GM19438 (cell line): ENCODE results near the gene LIMK2.
"Not testable (repeated sequence)": the region's sequence is repeated elsewhere in the genome, so short reads cannot be mapped to it uniquely, and the experiment has no call there.

Experiments used
- ATAC-seq: cut with Tn5 transposase; IDR thresholded peaks from one replicate; pipeline ENCODE4 v1.9.1; 2021; ENCODE audit warnings: low read depth; ENCODE audit not compliant: unreplicated experiment

The LIMK2 gene

GRCh38 chr22:31288496-31289240 lies 76.6 kb downstream of the LIMK2 start:
- ATAC-seq = no peak

- no peak for ATAC-seq
These were observed 77.2 kb downstream of the LIMK2 start for GRCh38 chr22:31289344-31289743.

GRCh38 chr22:31290494-31291471 lies 78.7 kb downstream of the LIMK2 start:
- ATAC-seq = peak; percentile 84

GRCh38 chr22:31291481-31292235 lies 79.6 kb downstream of the LIMK2 start:
- ATAC-seq = no peak

GRCh38 chr22:31292236-31292989 lies 80.3 kb downstream of the LIMK2 start, which contains the start of gene PIK3IP1:
Gene PIK3IP1 (minus strand): TSS chr22:31292488. CDS start chr22:31292344, 144 bp downstream.
- no peak for ATAC-seq

GRCh38 chr22:31295360-31295759 lies 83.3 kb downstream of the LIMK2 start:
- ATAC-seq = no peak

- no peak for ATAC-seq
These were observed 83.9 kb downstream of the LIMK2 start for GRCh38 chr22:31295831-31296657.

- no peak for ATAC-seq
These were observed 88.8 kb downstream of the LIMK2 start for GRCh38 chr22:31300896-31301295.

GRCh38 chr22:31302006-31302405 lies 89.9 kb downstream of the LIMK2 start:
- no peak for ATAC-seq

- no peak for ATAC-seq
These were observed 90.4 kb downstream of the LIMK2 start for GRCh38 chr22:31302537-31302936.

GRCh38 chr22:31305194-31305593 lies 93.1 kb downstream of the LIMK2 start:
- no peak for ATAC-seq

GRCh38 chr22:31308181-31308580 lies 96.1 kb downstream of the LIMK2 start:
- no peak for ATAC-seq

- no peak for ATAC-seq
These were observed 101.5 kb downstream of the LIMK2 start for GRCh38 chr22:31313366-31314147.

GRCh38 chr22:31314220-31314619 lies 102.1 kb downstream of the LIMK2 start:
- ATAC-seq = not testable (repeated sequence)

- ATAC-seq = no peak
These were observed 109.3 kb downstream of the LIMK2 start for GRCh38 chr22:31321421-31321820.

GRCh38 chr22:31323578-31324550 lies 111.8 kb downstream of the LIMK2 start:
- no peak for ATAC-seq

GRCh38 chr22:31326877-31327276 lies 114.8 kb downstream of the LIMK2 start:
- ATAC-seq = no peak
